Endometrial microvascular endothelial cells (primary cell): ENCODE data around the gene KLHDC9. TPM values are rescaled to one million over a fixed set of nuclear protein-coding genes. Genes with fewer than 3 reads are reported as not detected.

Experiments
- total RNA-seq: library from RNA; depleted of rRNA; stranded (reverse); fragments of >200 nt; gene quantifications from one replicate; pipeline ENCODE4 v1.2.3, GENCODE V29; 2015; ENCODE audit errors: inconsistent ontology term

KLHDC9 gene
- total RNA-seq, 1 donor from 2014 or later: 0.46 TPM

Other genes with a start within 250 kb of the KLHDC9 start
- gene CD244, start 235.5 kb upstream of the KLHDC9 start, total RNA-seq: not detected
- gene ITLN1, start 213.2 kb upstream of the KLHDC9 start, total RNA-seq: not detected
- not detected for gene ITLN2, start 143.6 kb upstream of the KLHDC9 start, total RNA-seq
- gene F11R, start 77.2 kb upstream of the KLHDC9 start, total RNA-seq: 84.0 TPM
- not detected for gene TSTD1, start 59.4 kb upstream of the KLHDC9 start, total RNA-seq
- 119 TPM for gene USF1, start 52.4 kb upstream of the KLHDC9 start, total RNA-seq
- not detected for gene ARHGAP30, start 28.5 kb upstream of the KLHDC9 start, total RNA-seq
- not detected for gene NECTIN4, start 8.8 kb upstream of the KLHDC9 start, total RNA-seq
- gene PFDN2, start 19.7 kb downstream of the KLHDC9 start, total RNA-seq: 49.2 TPM
- 31.9 TPM for gene NIT1, start 19.7 kb downstream of the KLHDC9 start, total RNA-seq
- gene DEDD, start 34.3 kb downstream of the KLHDC9 start, total RNA-seq: 28.3 TPM
- 74.1 TPM for gene UFC1, start 55.6 kb downstream of the KLHDC9 start, total RNA-seq
- 11.8 TPM for gene USP21, start 61.1 kb downstream of the KLHDC9 start, total RNA-seq
- gene PPOX, start 68.1 kb downstream of the KLHDC9 start, total RNA-seq: 19.2 TPM
- 46.3 TPM for gene B4GALT3, start 79.1 kb downstream of the KLHDC9 start, total RNA-seq
- 17.7 TPM for gene ADAMTS4, start 100.7 kb downstream of the KLHDC9 start, total RNA-seq
- 161 TPM for gene NDUFS2, start 104.0 kb downstream of the KLHDC9 start, total RNA-seq
- not detected for gene FCER1G, start 116.9 kb downstream of the KLHDC9 start, total RNA-seq
- gene APOA2, start 125.3 kb downstream of the KLHDC9 start, total RNA-seq: not detected
- 24.8 TPM for gene TOMM40L, start 127.7 kb downstream of the KLHDC9 start, total RNA-seq
- not detected for gene NR1I3, start 139.8 kb downstream of the KLHDC9 start, total RNA-seq
- not detected for gene PCP4L1, start 160.4 kb downstream of the KLHDC9 start, total RNA-seq
- gene MPZ, start 211.6 kb downstream of the KLHDC9 start, total RNA-seq: 0.93 TPM
- gene SDHC, start 216.0 kb downstream of the KLHDC9 start, total RNA-seq: 71.5 TPM